GM12864 (cell line): Measurements from ENCODE around the gene KIF5C.

Source experiments
- DNase-seq: peaks from one replicate; pipeline ENCODE4 v3.0.0-alpha.2; 2011; ENCODE audit warnings: low read depth
- H3K4me3 ChIP-seq: 2 replicates; pipeline ENCODE4 v1.5.1; 2011; ENCODE audit warnings: mild to moderate bottlenecking, low read depth, low read length, control low read depth
- TF ChIP-seq, protein P1 (sequence below): IDR thresholded peaks from 2 replicates; pipeline ENCODE4 v1.5.1; 2011; ENCODE audit warnings: low read depth, mild to moderate bottlenecking, moderate library complexity, low read length, control low read depth, inconsistent platforms; ENCODE audit errors: missing control alignments

The KIF5C gene

DNA sequence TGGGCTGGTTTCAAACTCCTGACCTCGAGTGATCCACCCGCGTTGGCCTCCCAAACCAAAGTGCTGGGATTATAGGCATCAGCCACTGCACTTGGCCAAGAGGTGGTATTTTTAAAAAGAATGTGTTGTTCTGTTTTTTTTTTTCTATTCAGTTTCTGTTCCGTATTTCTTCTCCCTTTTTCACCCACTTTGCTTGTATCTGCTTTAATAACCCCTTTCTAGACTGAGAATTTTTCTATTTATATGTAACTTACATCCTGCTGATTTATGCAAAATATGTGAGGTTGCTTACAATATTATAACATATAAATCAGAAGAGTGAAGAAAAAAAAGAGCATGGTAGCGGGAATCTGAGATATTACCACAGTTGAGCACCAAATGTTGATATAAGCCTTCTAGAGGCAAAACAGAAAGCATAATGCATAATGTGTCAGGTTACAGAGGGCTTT, 146.3 kb downstream of the KIF5C start:
- DNase-seq = peak; percentile 57
- TF ChIP-seq, protein P1, sequence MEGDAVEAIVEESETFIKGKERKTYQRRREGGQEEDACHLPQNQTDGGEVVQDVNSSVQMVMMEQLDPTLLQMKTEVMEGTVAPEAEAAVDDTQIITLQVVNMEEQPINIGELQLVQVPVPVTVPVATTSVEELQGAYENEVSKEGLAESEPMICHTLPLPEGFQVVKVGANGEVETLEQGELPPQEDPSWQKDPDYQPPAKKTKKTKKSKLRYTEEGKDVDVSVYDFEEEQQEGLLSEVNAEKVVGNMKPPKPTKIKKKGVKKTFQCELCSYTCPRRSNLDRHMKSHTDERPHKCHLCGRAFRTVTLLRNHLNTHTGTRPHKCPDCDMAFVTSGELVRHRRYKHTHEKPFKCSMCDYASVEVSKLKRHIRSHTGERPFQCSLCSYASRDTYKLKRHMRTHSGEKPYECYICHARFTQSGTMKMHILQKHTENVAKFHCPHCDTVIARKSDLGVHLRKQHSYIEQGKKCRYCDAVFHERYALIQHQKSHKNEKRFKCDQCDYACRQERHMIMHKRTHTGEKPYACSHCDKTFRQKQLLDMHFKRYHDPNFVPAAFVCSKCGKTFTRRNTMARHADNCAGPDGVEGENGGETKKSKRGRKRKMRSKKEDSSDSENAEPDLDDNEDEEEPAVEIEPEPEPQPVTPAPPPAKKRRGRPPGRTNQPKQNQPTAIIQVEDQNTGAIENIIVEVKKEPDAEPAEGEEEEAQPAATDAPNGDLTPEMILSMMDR = no peak
- peak overlapping the region; percentile 2; the same call in 1 of the 2 replicates for H3K4me3 ChIP-seq

DNA sequence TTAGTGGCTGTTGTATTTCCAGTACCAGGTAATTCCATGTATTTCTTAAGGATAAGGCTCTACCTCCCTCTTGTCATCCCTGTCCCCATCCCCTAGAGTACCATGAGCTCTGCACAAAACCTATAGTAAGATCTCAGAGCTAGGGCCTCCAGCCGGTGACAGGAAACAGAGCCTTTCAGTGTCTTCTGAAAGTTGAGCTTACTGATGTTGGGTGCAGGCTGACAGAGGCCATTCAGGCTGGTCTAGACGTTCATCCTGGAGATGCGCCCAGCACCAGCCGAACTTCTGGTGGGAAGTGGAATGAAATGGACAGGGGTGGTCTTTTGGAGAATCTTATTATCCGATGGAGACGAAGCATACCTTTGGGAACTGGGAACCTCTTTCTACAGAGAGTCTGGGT, 146.7 kb downstream of the KIF5C start:
- TF ChIP-seq, protein P1 = no peak
- peak overlapping the region; percentile 2; the same call in 1 of the 2 replicates for H3K4me3 ChIP-seq
- peak; percentile 61 for DNase-seq

DNA sequence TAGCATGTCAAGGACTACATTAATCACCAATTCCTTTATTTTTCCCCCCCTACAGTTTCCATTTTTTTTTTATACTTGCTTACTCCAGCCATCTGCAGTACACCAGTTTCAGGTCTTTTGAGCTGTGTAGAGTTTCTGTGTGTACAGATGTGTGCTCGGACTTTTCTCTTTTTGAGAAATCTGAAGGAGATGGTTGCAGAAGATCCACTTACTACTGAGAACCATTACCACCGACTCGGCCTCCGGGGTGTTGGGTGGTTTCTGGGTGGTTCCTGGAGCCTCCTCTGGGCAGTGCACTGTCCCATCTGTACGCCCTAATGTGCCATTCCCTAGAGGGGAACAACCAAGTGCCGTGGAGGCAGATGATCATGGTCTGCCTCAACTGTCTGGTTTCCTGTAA, 148.1 kb downstream of the KIF5C start:
- TF ChIP-seq, protein P1 = no peak
- no peak for DNase-seq
- H3K4me3 ChIP-seq = no peak overlapping the region

DNA sequence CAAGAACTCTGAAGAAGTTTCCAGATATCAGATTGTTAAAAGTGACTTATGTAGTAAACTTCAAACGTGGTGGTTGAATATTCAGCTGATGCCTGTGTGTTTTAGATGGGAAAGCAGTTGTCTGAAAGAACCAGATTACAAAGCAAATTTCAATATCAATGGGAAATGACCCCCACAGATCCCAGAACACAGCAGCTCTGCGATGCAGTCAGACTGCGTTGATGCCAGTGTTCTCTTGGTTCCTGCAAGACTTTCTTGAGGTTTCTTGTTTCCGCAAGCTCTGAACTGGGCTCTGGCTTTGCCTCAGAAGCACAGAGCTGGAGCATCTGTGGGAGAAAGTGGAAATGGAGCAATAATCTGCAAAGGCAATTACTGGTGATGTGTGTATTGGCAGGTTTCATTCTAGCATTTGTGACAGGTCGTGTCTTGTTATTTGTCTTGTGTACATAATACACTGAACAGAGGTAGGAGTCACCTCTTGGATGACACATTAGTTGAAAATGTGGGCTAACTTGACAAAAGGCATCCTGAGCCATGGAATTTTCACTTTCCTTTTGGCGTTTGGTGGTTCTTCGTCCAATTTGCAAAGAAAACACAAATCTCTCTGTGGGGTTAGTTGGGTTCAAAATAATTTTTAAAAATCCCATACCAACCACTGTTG, 152.7 kb downstream of the KIF5C start:
- H3K4me3 ChIP-seq = no peak overlapping the region

DNA sequence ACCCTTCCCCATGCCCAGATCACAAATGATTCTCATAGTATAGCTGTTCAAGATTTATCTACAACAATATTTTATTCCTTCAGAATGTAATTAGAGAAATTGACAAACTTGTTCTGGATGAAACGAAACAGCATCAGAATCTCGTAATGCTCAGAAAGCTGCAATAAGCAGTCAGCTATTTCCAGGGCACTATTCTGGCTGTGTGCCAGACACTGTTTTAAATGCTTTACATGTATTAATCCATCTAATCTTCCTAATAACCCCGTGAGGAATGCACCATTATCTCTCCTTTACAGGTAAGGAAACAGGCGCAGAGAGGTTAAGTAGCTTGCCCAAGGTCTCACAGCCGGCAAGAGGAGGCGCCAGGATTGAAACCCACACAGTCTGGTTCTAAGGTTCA, 153.3 kb downstream of the KIF5C start:
- no peak overlapping the region for H3K4me3 ChIP-seq
- TF ChIP-seq, protein P1 = no peak

More for the DNA sequence above, 152.7 kb downstream of the KIF5C start:
- no peak for DNase-seq
- TF ChIP-seq, protein P1 = no peak

DNA sequence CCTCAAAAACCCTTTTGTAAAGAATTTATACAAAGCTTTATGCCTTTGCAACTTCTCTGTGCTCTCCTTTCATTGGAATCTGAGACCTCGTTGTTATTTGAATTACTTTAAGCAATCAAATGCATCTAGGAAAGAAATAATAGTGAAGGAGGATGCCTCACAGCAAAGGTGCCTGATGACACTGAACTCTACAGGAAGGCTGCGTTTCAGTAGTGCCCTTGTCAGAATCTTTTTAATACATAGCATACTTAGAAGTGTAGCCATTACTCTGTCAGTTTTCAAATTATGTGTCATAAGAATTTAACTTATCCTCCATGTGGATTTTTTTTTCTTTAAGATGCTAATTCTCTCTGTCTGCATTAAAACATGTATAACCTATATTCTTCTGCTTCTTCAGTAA, 153.9 kb downstream of the KIF5C start:
- DNase-seq = no peak
- TF ChIP-seq, protein P1 = no peak
- no peak overlapping the region for H3K4me3 ChIP-seq

More for the DNA sequence above, 153.3 kb downstream of the KIF5C start:
- no peak for DNase-seq
